Measurements from ENCODE around the gene ARID1A. TPM values are rescaled to one million over a fixed set of nuclear protein-coding genes. Genes with fewer than 3 reads are reported as not detected.
"Not testable (repeated sequence)": the region's sequence is repeated elsewhere in the genome, so short reads cannot be mapped to it uniquely, and the experiment has no call there.

The ARID1A gene
- total RNA-seq, 2 experiments from 2014 or later = 88.9 to 90.0 TPM

GRCh38 chr1:26723013-26723991 is 27.5 kb downstream of the ARID1A start:
- POLR2A ChIA-PET = interaction anchor here (0.6 to 4.8 kb wide), 14 partner anchors 9 to 114 kb away, joined by 3 to 32 read pairs (median 6); partner anchors contain the start of gene PIGV
- Mint-ChIP-seq H3K27me3 (no peaks in the 10 kb centered on the region), H3K36me3 (ENCODE audit: low read depth) (peaks cover 41% of the 10 kb centered on the region), H3K4me3 (no peak overlapping the region), H3K27ac (peak overlapping the region; percentile 12), H3K9me3 (no peaks in the 10 kb centered on the region), H3K4me1 (peaks cover 78% of the 10 kb centered on the region)
- DNase-seq = peak; percentile 38
- CTCF ChIA-PET = interaction anchor here (0.6 to 2.6 kb wide), 9 partner anchors 9 to 110 kb away, joined by 3 to 7 read pairs (median 4); partner anchors contain the start of gene PIGV

- H3K27me3 Mint-ChIP-seq = no peaks in the 10 kb centered on the region
- H3K4me3 Mint-ChIP-seq = no peak overlapping the region
- peaks cover 79% of the 10 kb centered on the region for H3K4me1 Mint-ChIP-seq
- H3K36me3 Mint-ChIP-seq (ENCODE audit: low read depth) = peaks cover 40% of the 10 kb centered on the region
- DNase-seq = no peak
- POLR2A ChIA-PET = interaction anchor here (0.9 to 4.8 kb wide), 11 partner anchors 9 to 66 kb away, joined by 3 to 32 read pairs (median 7); partner anchors contain the start of gene PIGV
- CTCF ChIA-PET = interaction anchor here (0.6 to 2.6 kb wide), 7 partner anchors 12 to 109 kb away, joined by 3 to 7 read pairs (median 4); partner anchors contain the start of gene PIGV
- no peaks in the 10 kb centered on the region for H3K9me3 Mint-ChIP-seq
- no peak overlapping the region for H3K27ac Mint-ChIP-seq
Measured at GRCh38 chr1:26724118-26724517, 28.3 kb downstream of the ARID1A start.

- Mint-ChIP-seq H3K36me3 (ENCODE audit: low read depth) (peaks cover 44% of the 10 kb centered on the region), H3K4me1 (peaks cover 77% of the 10 kb centered on the region), H3K9me3 (no peaks in the 10 kb centered on the region), H3K27me3 (no peaks in the 10 kb centered on the region), H3K4me3 (no peak overlapping the region), H3K27ac (no peak overlapping the region)
- ChIA-PET CTCF (interaction anchor here (1.4 to 2.6 kb wide), 3 partner anchors 23 to 108 kb away, joined by 3 to 7 read pairs (median 4); partner anchors contain the start of gene PIGV), POLR2A (interaction anchor here (1.2 to 4.8 kb wide), 6 partner anchors 14 to 66 kb away, joined by 3 to 32 read pairs (median 12); no protein-coding TSS in a partner anchor)
- no peak for DNase-seq
Measured at GRCh38 chr1:26724926-26725325, 29.1 kb downstream of the ARID1A start.

GRCh38 chr1:26725904-26726303 is 30.1 kb downstream of the ARID1A start:
- H3K4me3 Mint-ChIP-seq, H3K27ac Mint-ChIP-seq, H3K27me3 Mint-ChIP-seq, H3K9me3 Mint-ChIP-seq, DNase-seq: not testable (repeated sequence)
- peaks cover 75% of the 10 kb centered on the region for H3K4me1 Mint-ChIP-seq
- peaks cover 45% of the 10 kb centered on the region for H3K36me3 Mint-ChIP-seq (ENCODE audit: low read depth)
- ChIA-PET CTCF (interaction anchor here (0.7 kb wide), 1 partner anchor 832 kb away, joined by 4 read pairs; no protein-coding TSS in a partner anchor), POLR2A (interaction anchor here (1.6 to 4.8 kb wide), 2 partner anchors 24 to 28 kb away, joined by 6 to 32 read pairs; no protein-coding TSS in a partner anchor)

- Mint-ChIP-seq H3K4me3 (no peak overlapping the region), H3K27me3 (no peaks in the 10 kb centered on the region), H3K36me3 (ENCODE audit: low read depth) (peaks cover 46% of the 10 kb centered on the region), H3K4me1 (peaks cover 74% of the 10 kb centered on the region), H3K9me3 (no peaks in the 10 kb centered on the region), H3K27ac (peak overlapping the region; percentile 10)
- POLR2A ChIA-PET = interaction anchor here (1.6 to 7.0 kb wide), 3 partner anchors 16 to 29 kb away, joined by 6 to 47 read pairs (median 15); no protein-coding TSS in a partner anchor
- CTCF ChIA-PET = interaction anchor here (1.6 kb wide), 1 partner anchor 17 kb away, joined by 5 read pairs; no protein-coding TSS in a partner anchor
- DNase-seq = no peak
Measured at GRCh38 chr1:26726784-26727183, 31.0 kb downstream of the ARID1A start.

- no peak overlapping the region for H3K27ac Mint-ChIP-seq
- H3K4me3 Mint-ChIP-seq = no peak overlapping the region
- peaks cover 67% of the 10 kb centered on the region for H3K4me1 Mint-ChIP-seq
- CTCF ChIA-PET = interaction anchor here (0.8 to 2.0 kb wide), 4 partner anchors 9 to 62 kb away, joined by 3 to 10 read pairs (median 4); no protein-coding TSS in a partner anchor
- peaks cover 50% of the 10 kb centered on the region for H3K36me3 Mint-ChIP-seq (ENCODE audit: low read depth)
- H3K27me3 Mint-ChIP-seq = no peaks in the 10 kb centered on the region
- POLR2A ChIA-PET = interaction anchor here (1.4 to 7.0 kb wide), 3 partner anchors 16 to 34 kb away, joined by 5 to 47 read pairs (median 15); no protein-coding TSS in a partner anchor
- DNase-seq = no peak
- no peaks in the 10 kb centered on the region for H3K9me3 Mint-ChIP-seq
Measured at GRCh38 chr1:26727476-26727875, 31.7 kb downstream of the ARID1A start.

GRCh38 chr1:26728645-26729044 is 32.8 kb downstream of the ARID1A start:
- Mint-ChIP-seq H3K9me3 (no peaks in the 10 kb centered on the region), H3K36me3 (ENCODE audit: low read depth) (peaks cover 55% of the 10 kb centered on the region), H3K4me1 (peaks cover 67% of the 10 kb centered on the region), H3K4me3 (no peak overlapping the region), H3K27ac (no peak overlapping the region), H3K27me3 (no peaks in the 10 kb centered on the region)
- no peak for DNase-seq
- CTCF ChIA-PET = interaction anchor here (0.5 to 2.0 kb wide), 8 partner anchors 10 to 495 kb away, joined by 3 to 10 read pairs (median 4); partner anchors contain the start of gene CEP85
- POLR2A ChIA-PET = interaction anchor here (0.6 to 7.0 kb wide), 7 partner anchors 11 to 1847 kb away, joined by 3 to 47 read pairs (median 3); no protein-coding TSS in a partner anchor

- Mint-ChIP-seq H3K36me3 (ENCODE audit: low read depth) (peaks cover 61% of the 10 kb centered on the region), H3K27me3 (no peaks in the 10 kb centered on the region), H3K9me3 (no peaks in the 10 kb centered on the region), H3K27ac (no peak overlapping the region), H3K4me1 (peaks cover 67% of the 10 kb centered on the region), H3K4me3 (no peak overlapping the region)
- ChIA-PET CTCF (interaction anchor here (1.6 kb wide), 1 partner anchor 80 kb away, joined by 3 read pairs; no protein-coding TSS in a partner anchor), POLR2A (interaction anchor here (0.5 to 7.0 kb wide), 3 partner anchors 13 to 277 kb away, joined by 3 to 47 read pairs (median 5); no protein-coding TSS in a partner anchor)
- no peak for DNase-seq
Measured at GRCh38 chr1:26729633-26730032, 33.8 kb downstream of the ARID1A start.

GRCh38 chr1:26730695-26731094 is 34.9 kb downstream of the ARID1A start:
- peak overlapping the region; percentile 32 for H3K27ac Mint-ChIP-seq
- H3K27me3 Mint-ChIP-seq = no peaks in the 10 kb centered on the region
- ChIA-PET CTCF (interaction anchor here (0.5 kb wide), 1 partner anchor 591 kb away, joined by 4 read pairs; no protein-coding TSS in a partner anchor), POLR2A (interaction anchor here (1.3 to 7.0 kb wide), 4 partner anchors 12 to 70 kb away, joined by 3 to 47 read pairs (median 6); partner anchors contain the start of gene ARID1A)
- H3K4me3 Mint-ChIP-seq = no peak overlapping the region
- H3K36me3 Mint-ChIP-seq (ENCODE audit: low read depth) = peaks cover 68% of the 10 kb centered on the region
- no peak for DNase-seq
- no peaks in the 10 kb centered on the region for H3K9me3 Mint-ChIP-seq
- peaks cover 68% of the 10 kb centered on the region for H3K4me1 Mint-ChIP-seq

GRCh38 chr1:26731233-26731902 is 35.6 kb downstream of the ARID1A start:
- DNase-seq = no peak
- CTCF ChIA-PET = interaction anchor here (0.5 kb wide), 1 partner anchor 592 kb away, joined by 4 read pairs; no protein-coding TSS in a partner anchor
- POLR2A ChIA-PET = interaction anchor here (1.3 to 7.0 kb wide), 4 partner anchors 12 to 69 kb away, joined by 3 to 47 read pairs (median 6); partner anchors contain the start of gene ARID1A
- Mint-ChIP-seq H3K27ac (peak overlapping the region; percentile 32), H3K27me3 (no peaks in the 10 kb centered on the region), H3K4me3 (no peak overlapping the region), H3K4me1 (peaks cover 66% of the 10 kb centered on the region), H3K36me3 (ENCODE audit: low read depth) (peaks cover 69% of the 10 kb centered on the region), H3K9me3 (no peaks in the 10 kb centered on the region)

- no peak overlapping the region for H3K4me3 Mint-ChIP-seq
- H3K27ac Mint-ChIP-seq = peak overlapping the region; percentile 50
Measured at GRCh38 chr1:26733392-26733791, 37.6 kb downstream of the ARID1A start.

More at GRCh38 chr1:26733392-26733791, 37.6 kb downstream of the ARID1A start:
- Mint-ChIP-seq H3K9me3 (no peaks in the 10 kb centered on the region), H3K27me3 (no peaks in the 10 kb centered on the region), H3K36me3 (ENCODE audit: low read depth) (peaks cover 72% of the 10 kb centered on the region), H3K4me1 (peaks cover 58% of the 10 kb centered on the region)
- POLR2A ChIA-PET = interaction anchor here (1.5 to 7.0 kb wide), 5 partner anchors 10 to 40 kb away, joined by 5 to 47 read pairs (median 9); partner anchors contain the start of gene ARID1A
- CTCF ChIA-PET = interaction anchor here (1.1 to 1.6 kb wide), 2 partner anchors 11 to 132 kb away, joined by 3 to 6 read pairs; no protein-coding TSS in a partner anchor
- DNase-seq = no peak
